Panc1 (cell line): ENCODE results near the gene LRRC27.

Experiments
- TF ChIP-seq, protein P1 (sequence below): fragments of 450-650 bp; IDR thresholded peaks from 2 replicates; pipeline ENCODE4 v1.5.1; 2017; ENCODE audit warnings: mild to moderate bottlenecking
- TF ChIP-seq, protein P2 (sequence below), 2 experiments: IDR thresholded peaks; 2 replicates each; pipeline ENCODE4 v1.6.1; 2011 to 2012; ENCODE audit warnings: low read depth in 2 of 2, control low read depth in 1 of 2, low read length in 1 of 2, mild to moderate bottlenecking in 1 of 2, moderate library complexity in 1 of 2; ENCODE audit not compliant: insufficient read depth in 1 of 2

DNA sequence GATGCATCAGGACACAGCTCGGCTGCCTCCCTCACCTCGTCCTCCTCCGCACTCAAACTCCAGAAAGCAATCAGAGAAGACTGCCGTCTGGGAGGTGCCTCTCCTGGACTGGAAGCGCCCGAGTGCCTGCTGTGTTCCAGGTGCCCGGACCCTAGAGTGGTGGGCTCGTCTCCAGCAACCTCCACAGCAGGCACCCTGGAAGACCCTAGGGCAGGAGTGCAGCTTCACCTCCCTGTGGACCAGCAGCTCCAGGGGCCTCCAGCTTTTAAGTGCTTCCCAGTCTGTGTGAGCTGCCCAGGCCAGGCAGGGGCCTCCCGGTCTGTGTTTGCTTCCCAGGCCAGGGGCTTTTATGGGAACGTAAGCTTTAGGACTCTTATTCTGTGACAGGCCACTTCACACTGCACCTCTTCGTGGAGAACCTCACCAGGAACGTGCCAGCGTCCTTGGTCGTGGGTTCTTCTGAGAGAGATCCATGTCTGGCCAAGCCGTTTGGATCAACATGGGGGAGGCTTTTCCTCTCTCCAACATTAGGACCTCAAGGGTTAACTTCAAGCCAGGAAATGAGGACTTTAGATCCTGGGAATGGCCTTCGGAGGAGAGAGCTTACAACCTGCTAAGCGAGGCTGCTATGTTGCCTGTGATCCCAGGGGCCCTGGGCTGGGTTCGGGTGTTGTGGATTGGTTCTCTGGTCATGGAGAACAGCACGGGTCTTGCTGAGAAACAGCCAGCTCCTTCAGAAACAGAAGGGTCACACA is 59.1 kb downstream of the LRRC27 start:
- TF ChIP-seq, protein P1, sequence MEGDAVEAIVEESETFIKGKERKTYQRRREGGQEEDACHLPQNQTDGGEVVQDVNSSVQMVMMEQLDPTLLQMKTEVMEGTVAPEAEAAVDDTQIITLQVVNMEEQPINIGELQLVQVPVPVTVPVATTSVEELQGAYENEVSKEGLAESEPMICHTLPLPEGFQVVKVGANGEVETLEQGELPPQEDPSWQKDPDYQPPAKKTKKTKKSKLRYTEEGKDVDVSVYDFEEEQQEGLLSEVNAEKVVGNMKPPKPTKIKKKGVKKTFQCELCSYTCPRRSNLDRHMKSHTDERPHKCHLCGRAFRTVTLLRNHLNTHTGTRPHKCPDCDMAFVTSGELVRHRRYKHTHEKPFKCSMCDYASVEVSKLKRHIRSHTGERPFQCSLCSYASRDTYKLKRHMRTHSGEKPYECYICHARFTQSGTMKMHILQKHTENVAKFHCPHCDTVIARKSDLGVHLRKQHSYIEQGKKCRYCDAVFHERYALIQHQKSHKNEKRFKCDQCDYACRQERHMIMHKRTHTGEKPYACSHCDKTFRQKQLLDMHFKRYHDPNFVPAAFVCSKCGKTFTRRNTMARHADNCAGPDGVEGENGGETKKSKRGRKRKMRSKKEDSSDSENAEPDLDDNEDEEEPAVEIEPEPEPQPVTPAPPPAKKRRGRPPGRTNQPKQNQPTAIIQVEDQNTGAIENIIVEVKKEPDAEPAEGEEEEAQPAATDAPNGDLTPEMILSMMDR: no peak
- TF ChIP-seq, protein P2, sequence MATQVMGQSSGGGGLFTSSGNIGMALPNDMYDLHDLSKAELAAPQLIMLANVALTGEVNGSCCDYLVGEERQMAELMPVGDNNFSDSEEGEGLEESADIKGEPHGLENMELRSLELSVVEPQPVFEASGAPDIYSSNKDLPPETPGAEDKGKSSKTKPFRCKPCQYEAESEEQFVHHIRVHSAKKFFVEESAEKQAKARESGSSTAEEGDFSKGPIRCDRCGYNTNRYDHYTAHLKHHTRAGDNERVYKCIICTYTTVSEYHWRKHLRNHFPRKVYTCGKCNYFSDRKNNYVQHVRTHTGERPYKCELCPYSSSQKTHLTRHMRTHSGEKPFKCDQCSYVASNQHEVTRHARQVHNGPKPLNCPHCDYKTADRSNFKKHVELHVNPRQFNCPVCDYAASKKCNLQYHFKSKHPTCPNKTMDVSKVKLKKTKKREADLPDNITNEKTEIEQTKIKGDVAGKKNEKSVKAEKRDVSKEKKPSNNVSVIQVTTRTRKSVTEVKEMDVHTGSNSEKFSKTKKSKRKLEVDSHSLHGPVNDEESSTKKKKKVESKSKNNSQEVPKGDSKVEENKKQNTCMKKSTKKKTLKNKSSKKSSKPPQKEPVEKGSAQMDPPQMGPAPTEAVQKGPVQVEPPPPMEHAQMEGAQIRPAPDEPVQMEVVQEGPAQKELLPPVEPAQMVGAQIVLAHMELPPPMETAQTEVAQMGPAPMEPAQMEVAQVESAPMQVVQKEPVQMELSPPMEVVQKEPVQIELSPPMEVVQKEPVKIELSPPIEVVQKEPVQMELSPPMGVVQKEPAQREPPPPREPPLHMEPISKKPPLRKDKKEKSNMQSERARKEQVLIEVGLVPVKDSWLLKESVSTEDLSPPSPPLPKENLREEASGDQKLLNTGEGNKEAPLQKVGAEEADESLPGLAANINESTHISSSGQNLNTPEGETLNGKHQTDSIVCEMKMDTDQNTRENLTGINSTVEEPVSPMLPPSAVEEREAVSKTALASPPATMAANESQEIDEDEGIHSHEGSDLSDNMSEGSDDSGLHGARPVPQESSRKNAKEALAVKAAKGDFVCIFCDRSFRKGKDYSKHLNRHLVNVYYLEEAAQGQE (IDR thresholded peaks at IDR 0.05; ENCODE audit: insufficient read depth in 1 of 2, low read depth in 2 of 2, low read length in 1 of 2): no peak
